ENCODE results near the gene FAM200B. TPM values are rescaled to one million over a fixed set of nuclear protein-coding genes. Genes with fewer than 3 reads are reported as not detected.

Gene FAM200B
- total RNA-seq, 2 experiments from 2014 or later = 8.3 to 8.9 TPM

- POLR2A ChIA-PET = no interaction called here
- CTCF ChIA-PET = no interaction called here
- intact Hi-C loops (cut with micrococcal nuclease) = no loop called here
These were observed 1.5 kb downstream of the FAM200B start for GRCh38 chr4:15683143-15683495.

GRCh38 chr4:15684498-15684897 is 2.9 kb downstream of the FAM200B start:
- H3K36me3 Mint-ChIP-seq = peaks cover 35% of the 10 kb centered on the region
- ChIA-PET POLR2A (no interaction called here), CTCF (interaction anchor here (0.8 kb wide), 1 partner anchor 30 kb away, joined by 3 read pairs; no protein-coding TSS in a partner anchor)
- no peaks in the 10 kb centered on the region for H3K27me3 Mint-ChIP-seq
- intact Hi-C loops (cut with micrococcal nuclease) = no loop called here
- no peak for DNase-seq
- H3K4me3 Mint-ChIP-seq = no peak overlapping the region
- H3K4me1 Mint-ChIP-seq (ENCODE audit: low read depth) = peaks cover 26% of the 10 kb centered on the region
- H3K9me3 Mint-ChIP-seq = no peaks in the 10 kb centered on the region
- H3K27ac Mint-ChIP-seq = no peak overlapping the region

More at GRCh38 chr4:15683143-15683495, 1.5 kb downstream of the FAM200B start:
- Mint-ChIP-seq H3K4me3 (peak overlapping the region; percentile 15), H3K36me3 (peaks cover 28% of the 10 kb centered on the region), H3K9me3 (no peaks in the 10 kb centered on the region), H3K4me1 (ENCODE audit: low read depth) (peaks cover 26% of the 10 kb centered on the region), H3K27me3 (no peaks in the 10 kb centered on the region), H3K27ac (no peak overlapping the region)
- no peak for DNase-seq

GRCh38 chr4:15688051-15688450 is 6.4 kb downstream of the FAM200B start:
- no peak for DNase-seq
- CTCF ChIA-PET = interaction anchor here (1.1 kb wide), 1 partner anchor 118 kb away, joined by 3 read pairs; no protein-coding TSS in a partner anchor
- H3K27me3 Mint-ChIP-seq = no peaks in the 10 kb centered on the region
- H3K36me3 Mint-ChIP-seq = peaks cover 26% of the 10 kb centered on the region
- peaks cover 11% of the 10 kb centered on the region for H3K4me1 Mint-ChIP-seq (ENCODE audit: low read depth)
- H3K4me3 Mint-ChIP-seq = no peak overlapping the region
- POLR2A ChIA-PET = no interaction called here
- intact Hi-C loops (cut with micrococcal nuclease) = no loop called here
- H3K27ac Mint-ChIP-seq = no peak overlapping the region
- H3K9me3 Mint-ChIP-seq = no peaks in the 10 kb centered on the region

GRCh38 chr4:15689540-15689939 is 7.9 kb downstream of the FAM200B start:
- CTCF ChIA-PET = no interaction called here
- H3K4me3 Mint-ChIP-seq = no peak overlapping the region
- no peaks in the 10 kb centered on the region for H3K27me3 Mint-ChIP-seq
- POLR2A ChIA-PET = no interaction called here
- H3K9me3 Mint-ChIP-seq = no peaks in the 10 kb centered on the region
- peaks cover 24% of the 10 kb centered on the region for H3K36me3 Mint-ChIP-seq
- H3K4me1 Mint-ChIP-seq (ENCODE audit: low read depth) = peaks cover 2% of the 10 kb centered on the region
- intact Hi-C loops (cut with micrococcal nuclease) = no loop called here
- DNase-seq = no peak
- no peak overlapping the region for H3K27ac Mint-ChIP-seq

GRCh38 chr4:15690020-15690809 is 8.6 kb downstream of the FAM200B start:
- intact Hi-C loops (cut with micrococcal nuclease) = no loop called here
- Mint-ChIP-seq H3K27ac (no peak overlapping the region), H3K4me1 (ENCODE audit: low read depth) (no peaks in the 10 kb centered on the region), H3K27me3 (no peaks in the 10 kb centered on the region), H3K4me3 (no peak overlapping the region), H3K36me3 (peaks cover 22% of the 10 kb centered on the region), H3K9me3 (no peaks in the 10 kb centered on the region)
- CTCF ChIA-PET = no interaction called here
- no peak for DNase-seq
- POLR2A ChIA-PET = no interaction called here

- POLR2A ChIA-PET = no interaction called here
- H3K27ac Mint-ChIP-seq = no peak overlapping the region
These were observed 9.9 kb downstream of the FAM200B start for GRCh38 chr4:15691346-15692135.

GRCh38 chr4:15692602-15693001 is 11.0 kb downstream of the FAM200B start:
- DNase-seq = no peak
- Mint-ChIP-seq H3K27me3 (peaks cover 5% of the 10 kb centered on the region), H3K9me3 (no peaks in the 10 kb centered on the region), H3K36me3 (peaks cover 9% of the 10 kb centered on the region), H3K27ac (no peak overlapping the region), H3K4me1 (ENCODE audit: low read depth) (no peaks in the 10 kb centered on the region), H3K4me3 (no peak overlapping the region)
- intact Hi-C loops (cut with micrococcal nuclease) = no loop called here
- ChIA-PET CTCF (no interaction called here), POLR2A (no interaction called here)

More at GRCh38 chr4:15691346-15692135, 9.9 kb downstream of the FAM200B start:
- Mint-ChIP-seq H3K27me3 (no peaks in the 10 kb centered on the region), H3K4me1 (ENCODE audit: low read depth) (no peaks in the 10 kb centered on the region), H3K9me3 (no peaks in the 10 kb centered on the region), H3K4me3 (no peak overlapping the region), H3K36me3 (peaks cover 15% of the 10 kb centered on the region)
- intact Hi-C loops (cut with micrococcal nuclease) = no loop called here
- CTCF ChIA-PET = no interaction called here
- DNase-seq = no peak

- Mint-ChIP-seq H3K36me3 (no peaks in the 10 kb centered on the region), H3K4me3 (no peak overlapping the region), H3K4me1 (ENCODE audit: low read depth) (no peaks in the 10 kb centered on the region), H3K9me3 (no peaks in the 10 kb centered on the region), H3K27ac (no peak overlapping the region), H3K27me3 (peaks cover 5% of the 10 kb centered on the region)
- ChIA-PET POLR2A (no interaction called here), CTCF (no interaction called here)
- intact Hi-C loops (cut with micrococcal nuclease) = no loop called here
- no peak for DNase-seq
These were observed 12.8 kb downstream of the FAM200B start for GRCh38 chr4:15694431-15694830.

GRCh38 chr4:15695240-15695699 is 13.6 kb downstream of the FAM200B start:
- POLR2A ChIA-PET = no interaction called here
- Mint-ChIP-seq H3K9me3 (no peaks in the 10 kb centered on the region), H3K27me3 (peaks cover 5% of the 10 kb centered on the region), H3K27ac (no peak overlapping the region), H3K4me3 (no peak overlapping the region), H3K36me3 (no peaks in the 10 kb centered on the region), H3K4me1 (ENCODE audit: low read depth) (no peaks in the 10 kb centered on the region)
- CTCF ChIA-PET = no interaction called here
- no peak for DNase-seq
- intact Hi-C loops (cut with micrococcal nuclease) = no loop called here

GRCh38 chr4:15695729-15696128 is 14.1 kb downstream of the FAM200B start:
- Mint-ChIP-seq H3K27ac (no peak overlapping the region), H3K36me3 (no peaks in the 10 kb centered on the region), H3K4me1 (ENCODE audit: low read depth) (no peaks in the 10 kb centered on the region), H3K9me3 (no peaks in the 10 kb centered on the region), H3K27me3 (peaks cover 5% of the 10 kb centered on the region), H3K4me3 (no peak overlapping the region)
- ChIA-PET POLR2A (interaction anchor here (0.7 kb wide), 1 partner anchor 59 kb away, joined by 3 read pairs; no protein-coding TSS in a partner anchor), CTCF (no interaction called here)
- DNase-seq = no peak
- intact Hi-C loops (cut with micrococcal nuclease) = no loop called here

GRCh38 chr4:15696866-15697265 is 15.2 kb downstream of the FAM200B start:
- Mint-ChIP-seq H3K9me3 (no peaks in the 10 kb centered on the region), H3K4me3 (no peak overlapping the region), H3K4me1 (ENCODE audit: low read depth) (no peaks in the 10 kb centered on the region), H3K27ac (no peak overlapping the region), H3K27me3 (peaks cover 8% of the 10 kb centered on the region), H3K36me3 (no peaks in the 10 kb centered on the region)
- intact Hi-C loops (cut with micrococcal nuclease) = no loop called here
- CTCF ChIA-PET = no interaction called here
- POLR2A ChIA-PET = no interaction called here
- DNase-seq = no peak

- H3K36me3 Mint-ChIP-seq = no peaks in the 10 kb centered on the region
- peaks cover 7% of the 10 kb centered on the region for H3K4me1 Mint-ChIP-seq (ENCODE audit: low read depth)
- intact Hi-C loops (cut with micrococcal nuclease) = loop anchor here (1.0 kb wide), 1 partner anchor 22 kb away; the partner anchor contains the start of gene FAM200B
- H3K27me3 Mint-ChIP-seq = peaks cover 3% of the 10 kb centered on the region
- POLR2A ChIA-PET = no interaction called here
- peak; percentile 67 for DNase-seq
- no peaks in the 10 kb centered on the region for H3K9me3 Mint-ChIP-seq
- peak within 1 kb of the TSS; percentile 77 for H3K4me3 Mint-ChIP-seq
- CTCF ChIA-PET = interaction anchor here (0.9 to 1.2 kb wide), 2 partner anchors 103 to 180 kb away, joined by 3 read pairs; no protein-coding TSS in a partner anchor
- no peak within 1 kb of the TSS for H3K27ac Mint-ChIP-seq
These were observed 21.3 kb downstream of the FAM200B start, which contains the start of gene BST1 for GRCh38 chr4:15702941-15703403. TSS of gene BST1 (plus strand) at chr4:15703065. CDS start at chr4:15703145, 80 bp downstream.

Data from activated CD4-positive, alpha-beta memory T cell treated with anti-CD3 and anti-CD28 coated beads for 36 hours (primary cell).